HL-60/S4 treated with phorbol 12-myristate 13-acetate at 8.2 ng/mL for 4 days and 3 days (cell line): Measurements from ENCODE around the gene GINS1.

Experiments used
- in situ Hi-C: fragments of 300-500 bp; cut with MboI; formaldehyde crosslinking; loops from 2 replicates; pipeline ENCODE4 v1.15.0; 2022; ENCODE audit warnings: low sequenced_read_pairs

The GINS1 gene

DNA sequence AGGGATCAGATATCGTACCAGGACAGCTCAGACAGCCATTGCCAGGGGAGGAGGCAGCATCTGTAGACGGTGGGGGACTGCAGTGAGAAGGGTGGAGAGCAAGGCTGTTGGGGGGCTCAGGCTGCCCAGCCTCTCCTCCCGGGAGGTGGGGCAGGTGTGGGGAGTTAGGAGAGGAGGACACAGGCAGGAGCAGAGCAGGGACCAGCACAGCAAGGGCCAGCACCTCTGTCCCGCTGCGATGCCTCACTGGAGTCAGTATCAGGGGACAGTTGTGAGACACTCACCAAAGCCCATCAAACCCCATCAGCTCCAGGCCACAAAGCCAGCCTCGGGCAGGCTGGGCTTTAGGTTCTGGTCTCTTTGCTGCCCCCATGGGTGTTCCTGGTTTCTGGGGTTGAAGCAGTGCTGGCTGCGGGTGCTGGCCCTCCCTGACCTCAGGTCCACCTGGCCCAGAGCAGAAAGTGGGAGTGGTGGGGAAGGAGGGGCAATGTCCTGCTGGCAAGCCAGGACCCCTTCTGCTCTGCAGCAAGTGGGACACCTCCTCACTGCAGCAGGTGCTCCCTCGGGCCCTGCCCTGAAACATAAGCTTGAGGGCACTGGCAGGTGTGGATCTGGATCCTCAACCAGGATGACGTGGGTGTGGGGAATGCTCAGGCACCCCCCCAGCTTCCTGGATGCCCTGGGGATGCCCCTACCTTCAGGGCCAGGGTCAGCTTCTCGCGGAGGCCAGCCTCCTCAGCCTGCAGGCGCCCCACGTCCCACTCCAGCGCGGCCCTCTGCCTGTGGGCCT lies 83.4 kb downstream of the GINS1 start:
- in situ Hi-C loops, result no loop called here

DNA sequence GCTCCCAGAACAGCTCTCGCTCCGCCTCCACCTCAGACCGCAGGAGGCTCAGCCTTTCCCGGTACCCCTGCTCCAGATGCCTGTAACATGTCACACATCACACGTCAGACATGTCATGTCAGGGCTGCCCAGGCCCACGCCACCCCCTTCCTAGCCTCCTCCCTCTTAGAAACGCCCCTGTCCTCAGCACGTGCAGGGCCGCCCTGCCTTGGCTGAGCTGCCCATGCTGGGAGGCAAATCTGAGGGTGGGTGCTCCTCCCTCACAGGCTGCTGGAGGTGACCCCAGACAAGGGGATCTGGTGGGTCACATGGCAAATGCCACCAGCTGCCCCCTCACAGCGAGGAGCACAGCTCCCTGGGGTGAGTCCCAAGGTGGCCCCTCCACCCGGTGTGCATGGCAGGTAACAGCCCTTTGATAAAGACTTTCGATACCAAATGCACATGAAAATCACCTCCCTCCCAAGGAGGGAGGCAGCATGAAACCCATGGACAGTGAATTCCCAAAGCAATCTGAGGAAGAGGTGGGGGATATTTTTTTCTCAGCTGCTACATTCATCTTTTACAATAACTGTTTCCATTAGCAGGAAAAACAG lies 84.1 kb downstream of the GINS1 start:
- in situ Hi-C loops, result no loop called here

DNA sequence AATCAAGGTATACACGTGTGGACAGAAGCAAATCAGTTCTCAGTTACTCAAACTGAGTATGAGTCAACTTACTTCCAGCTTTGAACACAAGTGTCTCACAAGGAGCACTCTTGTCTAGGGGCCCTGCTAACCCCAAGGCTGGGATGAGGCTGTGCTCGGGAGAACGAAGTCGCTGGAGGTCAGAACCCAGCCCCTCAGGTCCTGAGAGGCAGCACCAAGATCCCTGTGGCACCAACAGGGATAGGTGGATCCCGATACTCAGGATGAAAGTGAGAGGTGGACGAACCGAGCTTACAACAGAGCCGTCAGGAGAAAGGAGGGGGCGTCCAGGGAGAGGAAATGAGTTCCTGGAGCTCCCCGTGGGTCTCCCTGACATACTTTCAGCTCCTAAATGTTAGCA lies 85.7 kb downstream of the GINS1 start:
- in situ Hi-C loops, result no loop called here

DNA sequence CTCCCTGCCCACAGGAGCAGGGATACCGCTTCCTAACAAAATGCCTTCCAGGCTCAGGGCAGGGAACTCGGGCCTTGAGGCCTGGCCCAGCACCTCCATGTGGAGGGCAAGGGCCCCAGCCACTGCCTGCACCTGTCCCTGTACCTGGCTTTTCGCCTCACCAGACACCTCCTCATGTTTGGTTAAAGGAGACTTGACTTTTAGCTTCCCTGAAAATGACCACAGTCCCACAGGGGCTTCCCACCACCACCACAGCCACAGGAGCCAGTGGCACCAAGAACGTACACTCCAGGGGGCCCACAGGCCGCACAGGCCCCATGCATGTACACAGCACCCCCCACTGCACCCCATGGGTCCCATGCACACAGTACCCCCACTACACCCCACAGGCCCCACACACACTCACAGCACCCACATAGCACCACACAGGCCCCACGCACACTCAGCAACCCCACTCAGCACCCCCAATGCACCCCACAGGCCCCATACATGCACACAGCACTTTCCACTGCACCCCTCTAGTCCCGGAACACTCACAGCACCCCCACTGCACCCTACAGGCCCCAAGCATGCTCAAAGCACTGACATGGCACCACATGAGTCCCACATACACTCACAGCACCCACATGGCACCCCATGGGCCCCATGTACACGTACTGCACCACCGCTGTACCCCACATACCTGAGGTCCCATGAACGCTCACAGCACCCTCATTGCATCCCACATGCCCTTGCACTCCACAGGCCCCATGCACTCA lies 86.5 kb downstream of the GINS1 start:
- in situ Hi-C loops, result no loop called here

DNA sequence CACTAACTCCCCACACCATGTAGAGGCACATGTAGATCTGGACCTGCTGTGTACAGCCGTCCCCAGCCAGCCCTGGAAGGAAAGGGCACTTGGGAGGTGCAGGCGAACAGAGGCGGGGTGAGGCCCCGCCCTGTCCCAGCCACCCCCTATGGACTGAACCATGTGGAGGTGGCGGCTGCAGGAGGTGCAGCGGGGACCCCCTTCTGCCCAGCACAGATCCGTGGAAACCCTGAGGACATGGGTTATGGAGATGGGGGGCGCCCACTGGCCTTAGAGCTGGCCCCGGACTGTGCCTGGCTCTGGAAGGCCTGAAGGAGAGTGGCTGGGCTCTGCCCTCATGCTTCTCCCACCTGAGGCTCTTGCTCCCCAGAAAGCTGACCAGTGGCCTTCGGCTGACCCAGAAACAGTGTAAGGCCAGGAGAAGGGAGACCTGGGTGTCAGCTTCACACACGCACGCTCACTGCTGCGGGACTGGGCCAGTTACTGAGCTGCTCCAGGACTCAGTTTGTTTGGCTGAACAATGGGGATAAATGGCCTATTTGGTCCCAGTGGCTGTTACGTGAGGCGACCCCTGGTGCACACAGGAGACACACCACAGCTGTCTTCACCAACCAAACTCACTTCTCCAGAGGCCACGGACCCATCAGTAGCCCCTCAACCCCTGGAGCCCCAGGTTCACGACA lies 87.2 kb downstream of the GINS1 start:
- in situ Hi-C loops, result no loop called here

DNA sequence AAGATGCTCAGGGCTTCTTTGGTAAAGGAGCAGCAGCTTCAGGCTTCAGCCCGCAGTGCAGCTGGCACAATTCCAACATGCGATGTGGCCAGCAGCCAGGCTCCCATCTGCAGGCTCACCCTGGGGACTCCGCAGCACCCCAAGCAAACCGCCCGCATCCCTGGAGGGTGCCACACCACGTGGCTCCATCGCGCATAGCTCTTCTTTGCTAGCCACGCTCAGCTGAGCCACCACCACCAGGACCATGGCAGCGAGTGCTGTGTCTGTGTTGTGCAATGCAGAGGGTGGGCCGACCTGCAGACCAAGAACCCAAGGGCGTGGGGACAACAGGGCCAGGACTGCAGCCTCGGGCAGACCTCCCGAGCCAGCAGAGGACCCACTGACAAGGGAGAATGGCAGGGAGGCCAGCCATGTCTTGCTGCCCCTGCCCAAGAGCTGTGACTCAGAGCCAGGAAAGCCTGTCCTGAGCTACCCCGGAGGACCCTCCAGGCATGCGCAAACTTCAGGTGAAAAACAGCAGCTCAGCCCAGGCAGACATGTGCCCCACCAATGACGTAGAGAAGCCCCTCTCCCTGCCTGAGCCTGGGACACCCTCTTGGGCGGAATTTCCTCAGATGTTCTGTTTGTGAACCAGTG lies 87.8 kb downstream of the GINS1 start:
- in situ Hi-C loops, result no loop called here

DNA sequence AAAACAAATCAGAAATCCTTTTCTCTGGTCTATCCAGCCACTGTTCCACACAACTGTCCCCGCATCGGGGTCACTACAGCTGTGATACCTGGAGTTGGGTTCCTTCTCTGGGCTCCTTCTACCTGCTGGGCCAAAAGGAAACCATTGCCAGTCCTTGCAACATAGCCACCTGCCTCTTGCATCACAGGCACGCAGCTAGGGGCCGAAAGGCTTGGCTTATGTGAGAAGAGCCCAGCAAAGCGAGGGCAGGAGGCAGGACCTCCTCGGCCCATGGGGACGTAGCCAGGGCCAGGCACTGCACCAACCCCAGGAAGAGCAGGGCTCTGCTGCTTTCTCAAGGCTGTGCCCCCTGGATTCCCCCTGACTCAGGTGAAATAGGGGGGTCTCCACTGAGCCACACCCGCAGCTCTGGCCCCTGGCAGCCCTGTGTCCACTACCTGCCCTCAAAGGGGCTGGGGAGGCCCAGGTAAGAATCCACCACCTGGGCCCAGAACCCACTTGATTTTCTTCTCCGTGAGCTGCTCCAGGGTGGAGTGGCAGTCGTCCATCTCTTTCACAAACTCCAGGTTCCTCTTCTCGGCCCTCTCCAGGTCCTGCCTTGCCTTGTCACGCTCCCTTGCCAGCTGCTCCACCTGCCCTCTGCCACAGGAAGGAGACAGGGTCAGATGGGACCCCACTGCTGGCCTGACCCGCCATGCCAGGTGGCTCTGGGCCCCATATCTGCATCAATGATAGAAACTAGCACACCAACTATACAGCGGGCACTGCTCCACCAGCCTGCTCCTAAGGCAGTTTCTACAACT lies 88.9 kb downstream of the GINS1 start:
- in situ Hi-C loops, result no loop called here

DNA sequence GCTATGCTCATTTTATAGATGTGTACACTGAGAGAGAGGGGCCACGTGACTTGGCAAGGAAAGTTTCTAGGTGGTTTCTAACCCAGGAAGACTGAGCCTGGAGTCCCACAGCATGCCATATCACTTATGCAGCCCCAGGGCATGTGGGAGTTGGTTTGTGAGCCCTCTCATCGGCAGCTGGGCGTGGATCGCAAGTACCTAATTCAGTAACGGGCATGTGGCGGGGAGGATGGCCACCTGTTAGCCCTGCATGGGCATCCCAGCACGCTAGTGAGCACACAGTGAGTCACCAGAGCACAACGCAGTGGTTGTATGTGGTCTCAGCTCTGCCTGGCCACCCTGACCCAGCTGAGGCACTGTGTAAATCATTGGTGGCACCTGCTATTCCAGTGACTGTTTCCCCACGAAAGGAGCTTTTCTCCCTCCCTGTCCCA lies 89.5 kb downstream of the GINS1 start:
- in situ Hi-C loops, result no loop called here

DNA sequence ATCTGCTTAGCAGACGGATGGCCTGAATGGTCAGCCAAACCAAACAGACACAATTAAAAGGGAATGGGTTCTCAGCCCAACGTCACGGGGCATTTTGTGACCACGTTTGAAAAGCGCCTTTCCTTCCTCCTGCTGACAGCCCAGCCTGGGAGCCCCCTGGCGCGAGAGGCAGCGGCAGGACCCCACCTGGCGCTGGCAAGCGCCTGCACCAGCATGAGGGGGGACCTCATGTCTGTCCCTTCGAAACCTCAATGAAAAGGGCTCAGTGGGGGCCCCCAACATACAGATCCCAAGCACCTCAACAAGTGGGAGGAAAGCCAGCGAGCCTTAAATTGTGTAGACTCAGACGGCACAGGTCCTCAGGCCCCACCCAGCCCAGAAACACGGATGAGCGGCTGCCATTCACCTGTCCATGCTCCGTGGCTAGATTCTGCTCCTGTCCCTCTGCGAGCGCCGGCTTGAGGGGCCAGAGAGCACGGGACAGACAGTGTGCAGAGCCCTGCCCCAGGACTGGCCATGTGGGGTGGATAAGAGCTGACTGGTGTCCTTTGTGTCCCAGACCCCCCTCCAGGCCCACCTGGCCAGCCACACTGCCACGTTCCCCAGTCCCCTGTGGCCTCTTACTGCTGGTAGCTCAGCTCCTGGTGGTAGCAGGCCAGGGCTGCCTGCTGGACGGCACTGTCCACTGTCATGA lies 90.3 kb downstream of the GINS1 start:
- in situ Hi-C loops, result no loop called here
